K562 (cell line): ENCODE measurements around the gene SSH3. TPM values are rescaled to one million over a fixed set of nuclear protein-coding genes. Genes with fewer than 3 reads are reported as not detected.

Experiments
- CBFA2T3 ChIP-seq: fragments of 450-650 bp; IDR thresholded peaks from 2 replicates; pipeline ENCODE4 v1.6.1; 2017
- CCAR2 ChIP-seq: fragments of 200-400 bp; formaldehyde crosslinking; IDR thresholded peaks from 2 replicates; pipeline ENCODE4 v1.6.1; 2017; ENCODE audit warnings: mild to moderate bottlenecking, low read depth, low read length
- CCNT2 ChIP-seq: IDR thresholded peaks from 2 replicates; pipeline ENCODE4 v1.6.1; 2011; ENCODE audit warnings: borderline replicate concordance, low read depth, mild to moderate bottlenecking, moderate library complexity, mixed read lengths, low read length; ENCODE audit not compliant: insufficient read length; ENCODE audit errors: extremely low read depth
- DLX4 ChIP-seq: fragments of 250-450 bp; sonication (Bioruptor Pico); IDR thresholded peaks from 2 replicates; pipeline ENCODE4 v1.6.1; 2021; ENCODE audit warnings: mild to moderate bottlenecking
- E2F6 ChIP-seq, 2 experiments: IDR thresholded peaks; 2 replicates each; pipeline ENCODE4 v1.6.1; 2011; ENCODE audit warnings: borderline replicate concordance in 1 of 2, control low read depth in 1 of 2, low read depth in 1 of 2, low read length in 1 of 2, mild to moderate bottlenecking in 1 of 2, mixed read lengths in 1 of 2, moderate library complexity in 1 of 2; ENCODE audit not compliant: insufficient read depth in 1 of 2, insufficient read length in 1 of 2, poor library complexity in 1 of 2, severe bottlenecking in 1 of 2; ENCODE audit errors: extremely low read depth in 1 of 2
- EP400 ChIP-seq: fragments of 450-650 bp; IDR thresholded peaks from 2 replicates; pipeline ENCODE4 v1.6.1; 2017; ENCODE audit warnings: antibody characterized with exemption, mild to moderate bottlenecking, moderate library complexity
- KDM4B ChIP-seq, 2 experiments: fragments of 450-650 bp in 1 of 2; sonication (generic) in 1 of 2; IDR thresholded peaks; 2 replicates each; pipeline ENCODE4 v1.6.1; 2016 to 2017; ENCODE audit warnings: borderline replicate concordance in 2 of 2, antibody characterized with exemption in 1 of 2, low read depth in 1 of 2, mild to moderate bottlenecking in 1 of 2
- MAX ChIP-seq: sonication (generic); formaldehyde crosslinking; IDR thresholded peaks from 2 replicates; pipeline ENCODE4 v1.9.0; 2022; ENCODE audit warnings: mild to moderate bottlenecking, missing genetic modification reagents
- NR2C1 ChIP-seq, 2 experiments: fragments of 450-650 bp; IDR thresholded peaks; 2 replicates each; pipeline ENCODE4 v1.6.1; 2017; ENCODE audit warnings: mild to moderate bottlenecking in 2 of 2, antibody characterized with exemption in 1 of 2, inconsistent platforms in 1 of 2, missing compliant biosample characterization in 1 of 2, missing genetic modification characterization in 1 of 2
- POLR3A ChIP-seq: IDR thresholded peaks from 2 replicates; pipeline ENCODE4 v1.6.1; 2011; ENCODE audit warnings: borderline replicate concordance, mild to moderate bottlenecking, moderate library complexity; ENCODE audit not compliant: insufficient read length, insufficient read depth; ENCODE audit errors: extremely low read depth
- THAP7 ChIP-seq: fragments of 250-450 bp; sonication (Bioruptor Pico); IDR thresholded peaks from 2 replicates; pipeline ENCODE4 v1.5.0; 2021
- ZC3H11A ChIP-seq: IDR thresholded peaks from 2 replicates; pipeline ENCODE4 v1.6.1; 2012; ENCODE audit warnings: low read depth, low read length, improper control_type of control experiment
- ZNF212 ChIP-seq: fragments of 450-650 bp; formaldehyde crosslinking; IDR thresholded peaks from 2 replicates; pipeline ENCODE4 v1.4.0; 2020; ENCODE audit warnings: mild to moderate bottlenecking
- ZNF518B ChIP-seq: fragments of 250-450 bp; sonication (Bioruptor Pico); IDR thresholded peaks from 2 replicates; pipeline ENCODE4 v1.5.0; 2021; ENCODE audit warnings: mild to moderate bottlenecking, moderate library complexity
- polyA plus RNA-seq, 8 experiments: library from polyadenylated mRNA; depleted of rRNA in 4 of 8; stranded (reverse) in 5 of 8; unstranded in 3 of 8; fragments of >200 nt; fragmentation: Nextera tagmentation in 2 of 8; fragmentation: Illumina TruSeq in 1 of 8; extraction: Ambion mirVana in 2 of 8; extraction: Trizol in 1 of 8; gene quantifications; 2 replicates each; pipeline versions ENCODE4 v1.2.1 to v1.2.3, GENCODE V29; 2011 to 2014; ENCODE audit warnings: inconsistent platforms in 1 of 8, missing spikeins in 1 of 8
- total RNA-seq, 7 experiments: library from RNA; depleted of rRNA in 6 of 7; stranded (reverse); fragments of >200 nt in 6 of 7; fragmentation: Illumina TruSeq in 2 of 7; extraction: Trizol in 2 of 7; gene quantifications; 2 replicates each; pipeline versions ENCODE4 v1.2.1 to v1.2.3, GENCODE V29; 2011 to 2021; ENCODE audit warnings: low replicate concordance in 1 of 7

Gene SSH3
- total and polyA plus RNA-seq, 9 of the 15 experiments (the other 6 are each of a cell fraction or from before 2014, with no cell fraction given) = 0.07 to 1.0 (median 0.24) TPM; not detected in 3

- TF ChIP-seq ZNF212 (CRISPR knock-in tag) (no peak), ZC3H11A (no peak), KDM4B (IDR thresholded peaks at IDR 0.05; ENCODE audit: borderline replicate concordance in 2 of 2, low read depth in 1 of 2) (peak in 1 of 2 experiments; percentile 65; a peak in 1 of 4 replicates), E2F6 (IDR thresholded peaks at IDR 0.05; ENCODE audit: borderline replicate concordance in 1 of 2, extremely low read depth in 1 of 2, insufficient read depth in 1 of 2, insufficient read length in 1 of 2, low read depth in 1 of 2, low read length in 1 of 2, poor library complexity in 1 of 2, severe bottlenecking in 1 of 2) (peak in 1 of 2 experiments; percentile 11), THAP7 (CRISPR knock-in tag) (no peak), EP400 (peak; percentile 63), POLR3A (no peak), CCAR2 (no peak), CBFA2T3 (no peak), DLX4 (no peak), CCNT2 (peak; percentile 64), MAX (CRISPR knock-in tag) (no peak), NR2C1 (IDR thresholded peaks at IDR 0.05) (no peak), NR2C1 (tag; IDR thresholded peaks at IDR 0.05) (no peak), ZNF518B (CRISPR knock-in tag) (no peak)
These were observed 50.2 kb downstream of the SSH3 start, which contains the start of gene POLD4 (continued) for GRCh38 chr11:67353317-67354074.
